NCI-H1092 treated with DMSO at 0.1 percent for 48 hours (cell line): ENCODE data around the gene TAGAP.

ENCODE experiments used
- DNase-seq: peaks from one replicate; lab custom pipeline; 2025; lab: John Stamatoyannopoulos, UW

TAGAP gene

GRCh38 chr6:159044899-159045727 lies at the start of gene TAGAP:
Gene TAGAP (minus strand): TSS chr6:159044991. CDS start chr6:159044146, 845 bp downstream.
- no peak for DNase-seq

GRCh38 chr6:159093609-159094443 lies 49.0 kb upstream of the TAGAP start:
- DNase-seq, result no peak

GRCh38 chr6:159092631-159093030 lies 47.8 kb upstream of the TAGAP start:
- DNase-seq, result no peak

GRCh38 chr6:159090530-159091480 lies 46.0 kb upstream of the TAGAP start:
- DNase-seq, result peak; percentile 76

- no peak for DNase-seq
These were observed 45.1 kb upstream of the TAGAP start for GRCh38 chr6:159089909-159090308.

- DNase-seq, result no peak
These were observed 44.7 kb upstream of the TAGAP start for GRCh38 chr6:159089443-159089842.

GRCh38 chr6:159086033-159086618 lies 41.3 kb upstream of the TAGAP start:
- DNase-seq, result no peak

GRCh38 chr6:159085396-159085895 lies 40.7 kb upstream of the TAGAP start:
- no peak for DNase-seq

GRCh38 chr6:159084493-159085091 lies 39.8 kb upstream of the TAGAP start:
- DNase-seq, result no peak

GRCh38 chr6:159083146-159083545 lies 38.4 kb upstream of the TAGAP start:
- DNase-seq, result no peak

GRCh38 chr6:159082039-159082815 lies 37.4 kb upstream of the TAGAP start:
- DNase-seq, result no peak

- no peak for DNase-seq
These were observed 35.6 kb upstream of the TAGAP start for GRCh38 chr6:159080217-159080976.

- no peak for DNase-seq
These were observed 34.6 kb upstream of the TAGAP start for GRCh38 chr6:159079367-159079766.

- DNase-seq, result no peak
These were observed 32.3 kb upstream of the TAGAP start for GRCh38 chr6:159077123-159077522.

- no peak for DNase-seq
These were observed 30.9 kb upstream of the TAGAP start for GRCh38 chr6:159075506-159076228.

- no peak for DNase-seq
These were observed 30.1 kb upstream of the TAGAP start for GRCh38 chr6:159074876-159075275.

- DNase-seq, result no peak
These were observed 29.4 kb upstream of the TAGAP start for GRCh38 chr6:159074120-159074684.
